Lower leg skin (tissue), 4 donors: ENCODE results near the gene TMEM191B. TPM values are rescaled to one million over a fixed set of nuclear protein-coding genes. Genes with fewer than 3 reads are reported as not detected.
"Not testable (repeated sequence)": the region's sequence is repeated elsewhere in the genome, so short reads cannot be mapped to it uniquely, and the experiment has no call there.

Experiments
- DNase-seq, 2 donors: peaks; one replicate each; pipeline ENCODE4 v3.0.0-alpha.2; 2019; ENCODE audit warnings: low spot score in 2 of 2
- H3K4me3 ChIP-seq: fragments of 200-600 bp; sonication (generic); 2 replicates; pipeline ENCODE4 v1.5.1; 2017; ENCODE audit warnings: mild to moderate bottlenecking, low read depth; ENCODE audit not compliant: poor library complexity, severe bottlenecking
- WGBS, 2 donors: methylation state at CpG; one replicate each; pipeline ENCODE4 v1.1.5; 2018; 5-methylcytosine and 5-hydroxymethylcytosine counted together
- intact Hi-C: fragments of 100-400 bp; cut with DNase I; formaldehyde crosslinking; loops from one replicate; pipeline ENCODE4 v1.15.0; 2023; ENCODE audit warnings: low total_unique reads
- total RNA-seq, 4 donors: library from RNA; depleted of rRNA; stranded (reverse); fragments of >200 nt; gene quantifications; one replicate each; pipeline ENCODE4 v1.1.0, GENCODE V29; 2016

TMEM191B gene
- total RNA-seq, 4 donors from 2014 or later = 0.34 to 4.9 TPM; not detected in 2

- no CpG with 5 or more reads among the region's 88 CpGs for WGBS, 2 donors
- DNase-seq, H3K4me3 ChIP-seq, intact Hi-C loops: not testable (repeated sequence)
Measured at GRCh38 chr22:18577090-18577818, 49.7 kb downstream of the TMEM191B start.

- no CpG with 5 or more reads among the region's 53 CpGs for WGBS, 2 donors
- H3K4me3 ChIP-seq, DNase-seq, intact Hi-C loops: not testable (repeated sequence)
Measured at GRCh38 chr22:18577847-18578246, 50.2 kb downstream of the TMEM191B start.

Other genes with a start within 250 kb of the TMEM191B start
- not detected for gene GGTLC3, start 9.6 kb upstream of the TMEM191B start, total RNA-seq
- gene RIMBP3, start 84.1 kb downstream of the TMEM191B start, total RNA-seq = under 1 TPM in 2 of 4 donors, not detected in 2; 0.08 to 0.32 TPM